HepG2 (cell line): ENCODE measurements around the gene RASSF10. TPM values are rescaled to one million over a fixed set of nuclear protein-coding genes. Genes with fewer than 3 reads are reported as not detected.

Experiments used
- ATAC-seq: fragments of 200-7000 bp; cut with Tn5 transposase; 3 replicates; pipeline ENCODE4 v1.9.1; 2020; ENCODE audit warnings: mild to moderate bottlenecking, moderate library complexity
- BruUV-seq: library from RNA; stranded (reverse); fragments of 400-500 nt; replicated peaks from 2 replicates; lab custom pipeline; 2021; lab: Mats Ljungman, UMichigan
- CTCF ChIA-PET: fragments of 300-600 bp; formaldehyde crosslinking; extraction: SDS; loops from one replicate; lab custom pipeline; 2021; ENCODE audit warnings: low total read pairs, inconsistent platforms, low intra/inter-chr PET ratio; lab: Yijun Ruan, JAX
- POLR2A ChIA-PET: fragments of 350-600 bp; sonication (Branson Sonifier 250); formaldehyde crosslinking; loops from one replicate; lab custom pipeline; 2020; ENCODE audit warnings: antibody characterized with exemption, inconsistent platforms; lab: Yijun Ruan, JAX
- DNase-seq: peaks from one replicate; pipeline ENCODE4 v3.0.0-alpha.2; 2015; ENCODE audit warnings: low spot score
- FAIRE-seq: peaks from 3 replicates; lab custom pipeline; 2011; peaks lifted over from hg19 to GRCh38; lab: Jason Lieb, UNC
- H2AFZ ChIP-seq: one replicate; pipeline ENCODE4 v1.6.1; 2011; ENCODE audit warnings: low read length, inconsistent platforms
- H3K27ac ChIP-seq: fragments of 300-600 bp; 3 replicates; pipeline ENCODE4 v1.8.0; 2011; ENCODE audit warnings: mixed run types, mild to moderate bottlenecking, mixed read lengths, low read length, inconsistent platforms; ENCODE audit not compliant: insufficient read depth; ENCODE audit errors: extremely low read length
- H3K27me3 ChIP-seq, 2 experiments: fragments of 200-600 bp in 1 of 2; 2 replicates in 1 of 2; 3 replicates in 1 of 2; pipeline versions ENCODE4 v1.6.0 to v1.8.0; 2011; ENCODE audit warnings: low read length in 2 of 2, mild to moderate bottlenecking in 2 of 2, moderate library complexity in 2 of 2, inconsistent platforms in 1 of 2; ENCODE audit not compliant: insufficient read depth in 2 of 2, control insufficient read depth in 1 of 2
- H3K36me3 ChIP-seq, 2 experiments: fragments of 200-600 bp in 1 of 2; replicated peaks in 1 of 2; 2 replicates in 1 of 2; 3 replicates in 1 of 2; pipeline versions ENCODE4 v1.5.1 to v1.8.0; 2011; ENCODE audit warnings: low read length in 2 of 2, inconsistent platforms in 1 of 2; ENCODE audit not compliant: insufficient read depth in 2 of 2, control insufficient read depth in 1 of 2
- H3K4me1 ChIP-seq: 2 replicates; pipeline ENCODE4 v1.5.1; 2012; ENCODE audit warnings: low read length, inconsistent platforms; ENCODE audit not compliant: insufficient read depth
- H3K4me2 ChIP-seq: 2 replicates; pipeline ENCODE4 v1.6.0; 2011; ENCODE audit warnings: low read depth, low read length, inconsistent platforms
- H3K4me3 ChIP-seq, 3 experiments: fragments of 200-600 bp in 1 of 3; sonication (generic), shearing (Covaris generic) in 1 of 3; replicated peaks in 1 of 3; 2 replicates each; pipeline ENCODE4 v1.5.1; 2011 to 2016; ENCODE audit warnings: low read length in 3 of 3, inconsistent platforms in 2 of 3, low read depth in 2 of 3, mild to moderate bottlenecking in 2 of 3, control low read depth in 1 of 3, mixed read lengths in 1 of 3; ENCODE audit not compliant: insufficient read depth in 1 of 3
- H3K79me2 ChIP-seq: one replicate; pipeline ENCODE4 v1.6.1; 2011; ENCODE audit warnings: low read length, inconsistent platforms; ENCODE audit not compliant: insufficient read depth
- H3K9ac ChIP-seq: 2 replicates; pipeline ENCODE4 v1.6.0; 2011; ENCODE audit warnings: mild to moderate bottlenecking, low read depth, low read length, inconsistent platforms; ENCODE audit not compliant: insufficient read depth
- H3K9me3 ChIP-seq: 2 replicates; pipeline ENCODE4 v1.5.1; 2012; ENCODE audit warnings: mild to moderate bottlenecking, low read length
- H4K20me1 ChIP-seq: 2 replicates; pipeline ENCODE4 v1.6.0; 2011; ENCODE audit warnings: inconsistent platforms, mild to moderate bottlenecking, low read length, moderate library complexity; ENCODE audit not compliant: insufficient read depth
- EED ChIP-seq: sonication (generic); formaldehyde crosslinking; IDR thresholded peaks from 2 replicates; pipeline ENCODE4 v1.5.0; 2020; ENCODE audit warnings: mild to moderate bottlenecking, missing genetic modification reagents
- HMGA1 ChIP-seq: sonication (generic); formaldehyde crosslinking; conservative IDR thresholded peaks from 2 replicates; pipeline ENCODE4 v1.4.0; 2020; ENCODE audit warnings: missing genetic modification reagents
- IKZF1 ChIP-seq: fragments of 450-650 bp; IDR thresholded peaks from 2 replicates; pipeline ENCODE4 v1.7.1; 2016
- KLF6 ChIP-seq: IDR thresholded peaks from 2 replicates; pipeline ENCODE4 v1.8.0; 2016; ENCODE audit warnings: missing biosample characterization, missing genetic modification reagents
- PLSCR1 ChIP-seq: sonication (generic); formaldehyde crosslinking; IDR thresholded peaks from 2 replicates; pipeline ENCODE4 v1.5.0; 2020; ENCODE audit warnings: missing genetic modification reagents, mild to moderate bottlenecking, borderline replicate concordance
- RFXAP ChIP-seq: sonication (generic); formaldehyde crosslinking; IDR thresholded peaks from 2 replicates; pipeline ENCODE4 v1.4.0; 2020; ENCODE audit warnings: missing genetic modification reagents, borderline replicate concordance
- RNF2 ChIP-seq: fragments of 450-650 bp; conservative IDR thresholded peaks from 2 replicates; pipeline ENCODE4 v1.6.1; 2016; ENCODE audit warnings: low read depth
- THAP9 ChIP-seq: sonication (generic); formaldehyde crosslinking; IDR thresholded peaks from 2 replicates; pipeline ENCODE4; 2020; ENCODE audit warnings: missing genetic modification reagents, mild to moderate bottlenecking, borderline replicate concordance
- THYN1 ChIP-seq: sonication (generic); formaldehyde crosslinking; IDR thresholded peaks from 2 replicates; pipeline ENCODE4 v1.8.1; 2023; ENCODE audit warnings: low read depth, mild to moderate bottlenecking, moderate library complexity, missing genetic modification reagents, borderline replicate concordance
- ZNF329 ChIP-seq: sonication (generic); formaldehyde crosslinking; IDR thresholded peaks from 2 replicates; pipeline ENCODE4 v1.9.0; 2021; ENCODE audit warnings: low read depth, mild to moderate bottlenecking, missing genetic modification reagents
- ZNF460 ChIP-seq: sonication (generic); formaldehyde crosslinking; IDR thresholded peaks from 2 replicates; pipeline ENCODE4 v1.5.1; 2020; ENCODE audit warnings: missing genetic modification reagents, mild to moderate bottlenecking, borderline replicate concordance
- ZNF558 ChIP-seq: sonication (generic); formaldehyde crosslinking; IDR thresholded peaks from 2 replicates; pipeline ENCODE4 v1.9.0; 2022; ENCODE audit warnings: mild to moderate bottlenecking, missing genetic modification reagents, borderline replicate concordance
- ZNF761 ChIP-seq: sonication (generic); formaldehyde crosslinking; conservative IDR thresholded peaks from 2 replicates; pipeline ENCODE4 v1.4.0; 2020; ENCODE audit warnings: mild to moderate bottlenecking, missing genetic modification reagents
- ZNF775 ChIP-seq: sonication (generic); formaldehyde crosslinking; IDR thresholded peaks from 2 replicates; pipeline ENCODE4 v1.4.0; 2020; ENCODE audit warnings: missing genetic modification reagents, mild to moderate bottlenecking, moderate library complexity, borderline replicate concordance
- ZNF790 ChIP-seq: sonication (generic); formaldehyde crosslinking; IDR thresholded peaks from 2 replicates; pipeline ENCODE4 v1.8.0; 2022; ENCODE audit warnings: missing genetic modification reagents, mild to moderate bottlenecking, borderline replicate concordance
- ZSCAN20 ChIP-seq: sonication (generic); formaldehyde crosslinking; IDR thresholded peaks from 2 replicates; pipeline ENCODE4 v1.4.0; 2020; ENCODE audit warnings: missing genetic modification reagents, mild to moderate bottlenecking, borderline replicate concordance
- WGBS: methylation state at CpG from one replicate; pipeline ENCODE4 v1.1.6; 2017; ENCODE audit warnings: low lambda C conversion rate; 5-methylcytosine and 5-hydroxymethylcytosine counted together
- in situ Hi-C: cut with HindIII; loops from 2 replicates; pipeline ENCODE4 v1.10.0; 2017; ENCODE audit warnings: low pct_unique_long_range_greater_than_20kb; ENCODE audit not compliant: extremely low pct_ligation_motif_present
- intact Hi-C: fragments of 100-400 bp; cut with micrococcal nuclease; formaldehyde crosslinking; loops from one replicate; pipeline ENCODE4 v1.10.0; 2022; ENCODE audit not compliant: unreplicated experiment
- polyA plus RNA-seq, 8 experiments: library from polyadenylated mRNA; depleted of rRNA in 3 of 8; stranded (reverse) in 7 of 8; unstranded in 1 of 8; fragments of >200 nt; fragmentation: Illumina TruSeq in 4 of 8; extraction: Trizol in 4 of 8; gene quantifications; 2 replicates each; pipeline versions ENCODE4 v1.2.1 to v1.2.3, GENCODE V29; 2011 to 2016; ENCODE audit warnings: low read depth in 4 of 8, missing spikeins in 1 of 8, mixed read lengths in 1 of 8; ENCODE audit not compliant: insufficient read depth in 1 of 8
- total RNA-seq, 5 experiments: library from RNA; depleted of rRNA; stranded (reverse); fragments of >200 nt; fragmentation: Illumina TruSeq; extraction: Trizol; gene quantifications; 2 replicates each; pipeline ENCODE4 v1.2.3, GENCODE V29; 2016; ENCODE audit warnings: low read depth in 1 of 5

RASSF10 gene
- total and polyA plus RNA-seq, 2 of the 13 experiments (the other 11 are each of a cell fraction or from before 2014, with no cell fraction given), result not detected

GRCh38 chr11:12991426-12991825, 17.7 kb upstream of the RASSF10 start (continued):
- no peak for TF ChIP-seq THYN1 (CRISPR knock-in tag)
- TF ChIP-seq, all 625 proteins: peak for 0

- Histone ChIP-seq H3K4me2 (no peak overlapping the region), H3K27ac (no peak overlapping the region), H3K9ac (no peak overlapping the region), H3K36me3 (no peaks in the 10 kb centered on the region), H3K4me1 (peaks cover 17% of the 10 kb centered on the region), H3K79me2 (no peaks in the 10 kb centered on the region), H3K4me3 (no peak overlapping the region), H3K9me3 (no peaks in the 10 kb centered on the region), H3K27me3 (no peaks in the 10 kb centered on the region), H4K20me1 (no peaks in the 10 kb centered on the region), H2AFZ (no peak overlapping the region)
- intact Hi-C loops (no loop called here), in situ Hi-C loops (no loop called here)
- ATAC-seq (no peak), DNase-seq (no peak), FAIRE-seq (no peak)
- ChIA-PET POLR2A (no interaction called here), CTCF (no interaction called here)
- WGBS, result 0% methylated on average over 1 of the region's 1 CpG
- no TSS peak for BruUV-seq
- TF ChIP-seq HMGA1 (CRISPR knock-in tag) (no peak), ZNF790 (CRISPR knock-in tag) (no peak), RFXAP (CRISPR knock-in tag) (no peak), ZNF761 (CRISPR knock-in tag) (no peak), KLF6 (CRISPR knock-in tag) (no peak), ZNF775 (no peak), RNF2 (no peak), IKZF1 (no peak), EED (CRISPR knock-in tag) (no peak), ZNF558 (CRISPR knock-in tag) (no peak), PLSCR1 (CRISPR knock-in tag) (no peak), ZNF329 (CRISPR knock-in tag) (no peak), THAP9 (no peak), ZNF460 (CRISPR knock-in tag) (no peak), ZSCAN20 (CRISPR knock-in tag) (no peak)
Measured at GRCh38 chr11:12993626-12994025, 15.5 kb upstream of the RASSF10 start.
